ENCODE results near the gene YBX3.

The YBX3 gene

DNA sequence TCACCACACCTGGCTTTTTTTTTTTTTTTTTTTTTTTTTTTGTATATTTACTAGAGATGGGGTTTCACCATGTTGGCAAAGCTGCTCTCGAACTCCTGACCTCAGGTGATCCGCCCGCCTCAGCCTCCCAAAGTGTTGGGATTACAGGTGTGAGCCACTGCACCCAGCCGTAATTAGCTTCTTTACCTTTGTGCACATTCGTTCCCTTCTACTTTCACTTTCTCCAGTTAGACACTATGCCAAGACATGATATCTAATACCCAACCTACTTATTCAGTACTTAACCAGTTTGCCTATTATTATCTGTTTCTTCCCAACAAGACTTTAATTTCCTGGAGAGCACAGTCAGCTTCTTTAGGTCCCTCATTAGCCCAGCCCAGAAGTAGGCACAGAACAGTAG is 54.6 kb downstream of the YBX3 start:
- DNase-seq, result no peak

DNA sequence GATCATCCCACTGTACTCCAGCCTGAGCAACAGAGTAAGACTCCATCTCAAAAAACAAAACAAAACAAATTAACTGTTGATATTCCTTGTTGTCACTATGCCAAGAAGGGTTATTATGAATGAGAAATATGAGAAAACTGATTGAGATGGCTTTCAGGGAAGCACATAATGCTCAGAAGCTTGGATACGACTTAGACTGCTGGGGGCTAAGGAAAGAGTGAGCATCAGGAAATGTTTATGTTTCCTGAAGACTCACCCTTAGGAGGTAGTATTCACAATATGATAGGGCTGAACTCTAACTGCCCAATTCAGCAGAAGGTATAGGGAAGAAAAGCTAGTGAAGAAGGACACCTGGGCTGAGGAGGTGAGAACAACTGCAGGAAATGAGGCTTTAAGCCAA is 55.5 kb downstream of the YBX3 start:
- no peak for DNase-seq

DNA sequence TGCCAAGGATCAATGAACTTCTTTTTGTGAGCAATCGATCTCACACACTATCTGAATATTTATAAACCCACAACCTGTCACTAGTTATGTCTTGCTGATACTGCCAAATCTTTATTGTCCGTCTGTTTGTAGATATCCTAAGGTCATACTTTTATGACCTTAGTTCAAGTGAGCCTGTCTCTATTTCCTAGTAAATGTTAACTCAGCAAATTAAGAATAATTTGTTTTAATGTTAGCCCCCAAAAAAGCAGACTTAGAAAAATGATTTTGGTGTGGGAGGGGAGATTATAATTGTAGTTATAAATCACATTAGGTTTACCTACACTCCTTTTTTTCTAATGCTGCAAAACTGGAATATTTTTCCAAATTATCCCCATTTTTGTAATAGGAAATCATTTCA is 58.6 kb downstream of the YBX3 start:
- no peak for DNase-seq

DNA sequence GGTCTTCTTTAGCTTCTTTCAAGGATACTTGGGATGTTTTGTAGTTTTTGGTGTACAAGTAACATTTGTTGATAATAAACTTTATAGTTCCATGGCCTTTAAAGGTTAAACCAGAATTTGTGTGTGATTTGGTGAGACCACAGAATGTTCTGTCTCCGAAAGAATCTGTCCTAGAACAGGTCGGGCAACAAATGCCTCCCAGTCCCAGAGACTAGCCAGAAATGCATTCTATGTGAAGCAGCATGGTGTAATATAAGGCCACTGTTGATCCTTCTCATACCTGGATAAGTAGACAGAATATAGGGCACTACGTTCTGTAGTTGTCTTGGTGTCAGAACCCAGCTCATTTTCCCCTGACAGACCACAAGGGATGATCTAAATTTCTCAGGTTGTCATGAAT is 59.3 kb downstream of the YBX3 start:
- no peak for DNase-seq

DNA sequence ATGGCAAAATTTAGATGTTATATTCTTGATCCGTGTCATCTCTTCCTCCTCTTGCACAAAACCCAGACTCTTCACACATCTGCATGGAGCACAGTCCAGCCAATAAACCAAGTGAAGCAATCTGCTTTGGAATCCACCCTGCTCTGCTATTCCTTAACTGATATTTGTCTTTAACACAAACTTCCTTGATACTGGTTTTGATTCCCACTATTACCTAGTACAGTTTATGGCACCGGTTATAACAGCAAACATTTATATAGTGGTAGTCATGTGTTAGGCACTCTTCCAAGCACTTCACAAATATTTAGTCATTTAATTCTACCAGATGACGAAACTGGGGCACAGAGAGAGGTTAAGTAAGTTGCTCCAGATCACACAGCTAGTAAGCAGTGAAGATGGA is 61.8 kb downstream of the YBX3 start:
- no peak for DNase-seq

DNA sequence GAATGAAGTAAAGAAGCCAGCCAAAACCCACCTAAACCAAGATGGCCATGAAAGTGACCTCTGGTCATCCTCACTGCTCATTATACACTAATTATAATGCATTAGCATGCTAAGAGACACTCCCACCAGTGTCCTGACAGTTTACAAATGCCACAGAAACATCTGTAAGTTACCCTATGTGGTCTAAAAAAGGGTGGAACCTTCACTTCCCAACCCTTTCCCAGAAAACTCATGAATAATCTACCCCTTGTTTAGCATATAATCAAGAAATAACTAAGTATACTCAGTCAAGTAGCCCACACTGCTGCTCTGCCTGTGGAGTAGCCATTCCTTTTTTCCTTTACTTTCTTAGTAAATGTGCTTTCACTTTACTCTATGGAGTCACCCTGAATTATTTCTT is 69.1 kb downstream of the YBX3 start:
- no peak for DNase-seq

DNA sequence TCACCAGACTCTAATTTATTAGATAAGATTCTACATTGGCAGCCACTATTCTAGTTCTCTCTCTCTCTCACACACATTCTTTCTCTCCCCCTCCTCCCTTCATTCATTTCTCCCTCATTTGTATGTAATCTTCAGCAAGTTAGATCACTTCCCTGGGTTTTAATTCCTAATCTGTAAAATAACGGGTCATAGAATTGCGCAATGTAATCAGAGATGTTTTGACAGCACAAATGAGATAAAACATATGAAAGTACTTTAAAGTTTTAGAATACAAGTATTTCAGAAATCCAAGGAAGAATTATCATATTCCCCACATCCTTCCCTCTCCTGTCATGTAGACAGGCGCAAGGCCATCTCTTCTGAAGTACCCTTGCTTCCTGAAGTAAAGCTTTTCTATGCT is 70.9 kb downstream of the YBX3 start:
- no peak for DNase-seq
